Activated CD8-positive, alpha-beta memory T cell treated with anti-CD3 and anti-CD28 coated beads for 36 hours (primary cell): ENCODE data around the gene GTF2F2. TPM values are rescaled to one million over a fixed set of nuclear protein-coding genes. Genes with fewer than 3 reads are reported as not detected.

Experiments
- CTCF ChIA-PET: fragments of 350-600 bp; sonication (Branson Sonifier 250); formaldehyde crosslinking; loops from one replicate; lab custom pipeline; 2021; ENCODE audit warnings: antibody characterized with exemption; lab: Charles Lee
- POLR2A ChIA-PET: fragments of 350-600 bp; sonication (Branson Sonifier 250); formaldehyde crosslinking; loops from one replicate; lab custom pipeline; 2021; ENCODE audit warnings: antibody characterized with exemption; lab: Charles Lee
- total RNA-seq, 2 experiments: library from RNA; stranded (reverse); gene quantifications; one replicate each; pipeline ENCODE4 v1.2.3, GENCODE V29; 2021

GTF2F2 gene
- total RNA-seq, 2 experiments from 2014 or later = 29.2 to 29.4 TPM

DNA sequence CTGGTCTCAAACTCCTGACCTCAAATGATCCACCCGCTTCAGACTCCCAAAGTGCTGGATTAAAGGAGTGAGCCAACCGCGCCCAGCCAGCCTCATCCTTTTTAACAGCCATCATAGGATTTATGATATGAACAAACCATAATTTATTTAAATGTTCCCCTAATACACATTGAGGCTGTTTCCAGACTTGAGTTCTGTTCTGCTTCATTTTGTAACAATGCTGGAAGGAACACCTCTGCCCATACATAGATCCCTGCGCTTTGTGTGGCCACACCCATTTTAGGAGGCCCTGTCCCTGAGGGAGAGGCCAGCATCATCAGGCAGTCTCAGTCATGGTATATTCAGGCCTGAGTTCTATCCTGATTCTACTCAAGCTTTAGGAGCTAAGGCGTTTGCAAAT, 184.8 kb downstream of the GTF2F2 start:
- POLR2A ChIA-PET = no interaction called here
- CTCF ChIA-PET = no interaction called here

DNA sequence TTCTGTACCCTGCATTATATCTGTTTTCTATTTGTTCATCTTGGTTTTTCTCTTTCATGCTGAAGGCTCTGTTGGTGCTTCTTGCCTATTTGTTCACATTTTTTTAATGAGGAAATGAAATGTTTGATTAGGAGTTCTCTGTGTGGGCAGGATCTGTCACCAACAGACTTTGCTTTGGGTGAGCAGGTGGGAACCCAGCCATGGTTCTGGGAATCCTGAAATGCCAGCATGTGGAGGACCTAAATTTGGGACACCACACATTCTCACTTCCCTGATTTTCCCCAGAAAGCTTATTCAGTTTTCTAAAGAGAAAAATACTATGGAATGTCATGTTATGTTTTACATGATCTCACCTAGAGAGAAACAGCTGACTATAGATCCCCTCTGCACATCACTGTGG, 186.7 kb downstream of the GTF2F2 start:
- ChIA-PET POLR2A (no interaction called here), CTCF (interaction anchor here (1.5 kb wide), 1 partner anchor 260 kb away, joined by 8 read pairs; no protein-coding TSS in a partner anchor)

DNA sequence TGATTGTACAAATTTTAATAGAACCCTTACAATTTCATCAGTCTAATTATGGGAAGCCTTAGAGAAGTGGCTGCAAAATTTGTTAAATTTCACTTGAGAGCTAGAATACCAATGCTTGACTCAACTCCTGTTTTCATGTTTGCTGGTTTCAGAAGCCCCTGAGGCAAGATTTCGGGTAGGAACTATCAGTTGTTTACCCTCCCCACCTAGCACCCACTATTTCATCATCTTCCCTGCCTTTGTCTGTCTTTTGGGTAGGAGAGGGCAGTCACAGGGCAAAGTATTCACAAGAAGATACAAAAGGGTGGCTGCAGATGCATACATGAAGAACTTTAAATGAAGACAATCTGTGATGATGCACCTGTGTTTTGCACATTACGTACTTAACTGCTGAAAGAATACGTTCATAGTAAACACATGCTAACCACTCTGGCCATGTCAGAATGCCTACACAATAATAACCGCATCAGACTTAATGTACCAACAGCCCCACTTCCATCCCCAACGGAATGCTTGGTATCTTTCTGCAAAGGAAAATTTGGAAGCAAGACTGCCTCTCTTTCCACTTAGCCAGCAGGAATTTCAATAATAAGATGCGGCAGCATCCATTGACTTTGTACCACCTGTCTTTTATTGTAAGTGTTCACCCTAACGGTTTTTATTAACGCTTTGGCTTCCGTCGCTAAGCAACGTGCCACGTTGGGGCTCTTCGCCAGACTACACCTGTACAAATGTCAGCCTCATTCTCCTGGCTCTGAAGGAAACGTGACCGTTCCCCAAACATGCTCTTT, 190.2 kb downstream of the GTF2F2 start:
- ChIA-PET POLR2A (no interaction called here), CTCF (interaction anchor here (0.9 to 2.8 kb wide), 5 partner anchors 19 to 274 kb away, joined by 3 to 15 read pairs (median 4); no protein-coding TSS in a partner anchor)

DNA sequence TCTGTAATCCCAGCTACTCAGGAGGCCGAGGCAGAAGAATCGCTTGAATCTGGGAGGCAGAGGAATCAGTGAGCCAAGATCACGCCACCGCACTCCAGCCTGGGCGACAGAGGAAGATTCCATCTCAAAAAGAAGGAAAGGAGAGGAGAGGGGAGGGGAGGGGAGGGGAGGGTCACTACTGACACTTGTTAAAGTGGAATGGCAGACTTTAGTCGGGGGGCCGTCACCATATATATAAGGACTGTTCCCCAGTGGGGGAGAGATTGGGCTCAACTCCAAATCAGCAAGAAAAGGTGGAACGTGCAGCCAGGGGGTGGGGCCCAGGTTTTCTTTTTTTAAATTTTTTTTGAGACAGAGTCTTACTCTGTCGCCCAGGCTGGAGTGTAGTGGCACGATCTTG, 194.5 kb downstream of the GTF2F2 start:
- CTCF ChIA-PET = no interaction called here
- POLR2A ChIA-PET = no interaction called here

DNA sequence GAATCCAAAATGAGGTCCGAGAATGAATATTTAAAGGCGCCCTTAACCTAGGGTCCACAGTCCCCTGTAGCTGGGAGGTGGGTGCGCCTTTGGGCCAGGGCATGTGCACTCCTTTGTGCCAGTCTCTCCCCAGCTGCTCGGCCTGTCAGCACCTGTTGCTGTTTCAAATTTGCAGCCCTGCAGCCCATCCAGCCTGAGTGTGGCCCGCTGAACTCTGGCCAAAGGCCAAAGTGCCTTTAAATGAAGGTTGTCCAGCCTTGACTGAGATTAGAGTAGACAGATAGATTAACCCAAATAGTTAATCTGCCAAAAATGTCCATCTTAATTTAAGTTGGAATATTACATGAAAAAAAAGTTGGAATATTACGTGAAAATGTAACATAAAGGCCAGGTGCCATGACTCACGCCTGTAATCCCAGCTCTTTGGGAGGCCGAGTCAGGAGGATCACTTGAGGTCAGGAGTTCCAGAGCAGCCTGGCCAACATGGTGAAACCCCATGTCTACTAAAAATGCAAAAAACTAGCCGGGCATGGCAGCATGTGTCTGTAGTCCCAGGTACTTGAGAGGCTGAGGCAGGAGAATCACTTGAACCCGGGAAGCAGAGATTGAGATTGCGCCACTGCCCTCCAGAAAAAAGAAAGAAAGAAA, 195.3 kb downstream of the GTF2F2 start:
- CTCF ChIA-PET = no interaction called here

DNA sequence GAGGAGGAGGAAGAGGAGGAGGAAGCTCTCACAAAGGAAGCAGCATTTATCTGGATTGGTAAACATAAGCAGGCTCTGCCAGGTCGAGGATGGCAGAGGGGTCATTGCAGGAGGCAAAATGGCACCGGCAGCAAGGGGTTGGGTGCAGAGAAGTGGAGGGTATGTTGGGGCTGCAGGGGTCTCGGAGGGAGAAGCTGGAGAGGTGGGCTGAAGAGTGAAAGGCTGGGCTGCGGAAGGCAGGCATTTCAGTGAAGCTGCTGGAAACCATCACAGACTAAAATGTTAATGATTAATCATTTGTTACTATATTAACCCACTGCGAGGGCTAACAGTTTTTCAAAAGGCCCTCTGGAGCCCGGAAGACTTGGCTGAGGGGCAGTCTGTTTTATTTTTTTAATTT, 196.0 kb downstream of the GTF2F2 start:
- ChIA-PET POLR2A (no interaction called here), CTCF (no interaction called here)

More for the DNA sequence above, 195.3 kb downstream of the GTF2F2 start:
- POLR2A ChIA-PET = no interaction called here

DNA sequence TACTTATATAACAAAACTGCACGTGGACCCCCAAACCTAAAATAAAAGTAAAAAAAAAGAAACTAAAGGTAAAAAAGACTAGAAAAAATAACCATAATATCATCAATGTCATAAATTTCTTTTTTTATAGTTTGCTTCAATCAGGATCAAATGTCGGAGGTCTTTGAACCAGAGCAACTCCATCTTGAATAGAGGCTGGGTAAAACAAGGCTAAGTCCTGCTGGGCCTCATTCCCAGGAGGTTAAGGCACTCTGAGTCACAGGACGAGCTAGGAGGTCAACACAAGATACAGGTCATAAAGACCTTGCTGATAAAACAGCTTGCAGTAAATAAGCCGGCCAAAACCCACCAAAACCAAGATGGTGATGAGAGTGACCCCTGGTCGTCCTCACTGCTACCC, 196.7 kb downstream of the GTF2F2 start:
- ChIA-PET CTCF (no interaction called here), POLR2A (no interaction called here)

DNA sequence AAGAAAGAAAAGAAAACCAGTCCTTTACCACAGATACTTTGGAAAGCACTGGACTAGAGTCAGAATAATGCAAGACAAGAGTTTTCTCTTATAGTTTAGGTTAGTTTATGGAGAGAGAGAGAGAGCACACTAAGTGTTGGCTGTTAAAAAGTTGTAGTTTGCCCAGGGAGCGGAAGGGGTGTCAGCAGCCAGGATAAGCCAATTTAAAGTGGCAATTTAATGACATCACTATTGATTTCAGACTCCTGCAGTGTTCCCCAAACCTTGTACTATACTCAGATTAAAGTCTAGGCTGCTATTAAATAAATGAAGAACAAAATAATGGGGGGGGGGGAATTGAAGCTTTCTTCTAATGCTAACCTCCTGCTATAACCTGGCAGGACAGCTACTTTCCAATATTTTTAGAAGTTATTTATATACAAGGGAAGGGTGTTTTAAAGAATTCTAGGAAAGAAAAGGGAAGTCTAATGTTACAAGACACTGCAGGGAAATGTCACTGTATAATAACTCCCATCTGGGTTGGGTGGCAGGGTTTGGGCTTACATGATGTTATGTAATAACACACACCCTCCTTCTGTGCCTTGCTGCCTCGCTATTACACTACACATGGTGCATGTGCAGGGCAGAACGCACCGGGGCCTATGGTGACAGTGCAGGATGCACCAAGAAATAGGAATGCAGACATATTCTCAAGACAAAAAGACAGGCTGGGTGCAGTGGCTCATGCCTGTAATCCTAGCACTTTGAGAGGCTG, 200.7 kb downstream of the GTF2F2 start:
- ChIA-PET POLR2A (interaction anchor here (1.1 to 1.8 kb wide), 2 partner anchors 10 to 20 kb away, joined by 3 to 6 read pairs; partner anchors contain the start of gene TPT1), CTCF (no interaction called here)

DNA sequence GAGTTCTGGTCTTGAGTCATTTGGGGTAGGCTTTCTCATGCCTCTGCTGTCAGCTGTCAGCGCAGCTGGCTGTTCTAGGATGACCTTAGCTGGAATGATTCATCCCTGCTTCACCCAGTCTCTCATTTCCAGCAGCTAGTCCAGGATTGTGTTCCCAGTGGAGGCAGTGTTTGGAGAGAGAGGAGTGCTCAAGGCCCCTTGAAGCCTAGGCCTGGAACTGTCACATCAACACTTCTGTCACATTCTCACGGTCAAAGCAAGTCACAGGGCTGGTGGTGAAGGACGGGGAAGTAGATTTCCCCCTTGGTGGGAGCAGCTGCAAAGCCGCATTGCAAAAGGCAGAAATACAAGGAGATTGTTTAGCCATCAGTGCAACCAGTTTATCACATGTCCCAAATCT, 205.5 kb downstream of the GTF2F2 start:
- ChIA-PET POLR2A (interaction anchor here (1.4 kb wide), 1 partner anchor 15 kb away, joined by 3 read pairs; the partner anchor contains the start of gene TPT1), CTCF (no interaction called here)

DNA sequence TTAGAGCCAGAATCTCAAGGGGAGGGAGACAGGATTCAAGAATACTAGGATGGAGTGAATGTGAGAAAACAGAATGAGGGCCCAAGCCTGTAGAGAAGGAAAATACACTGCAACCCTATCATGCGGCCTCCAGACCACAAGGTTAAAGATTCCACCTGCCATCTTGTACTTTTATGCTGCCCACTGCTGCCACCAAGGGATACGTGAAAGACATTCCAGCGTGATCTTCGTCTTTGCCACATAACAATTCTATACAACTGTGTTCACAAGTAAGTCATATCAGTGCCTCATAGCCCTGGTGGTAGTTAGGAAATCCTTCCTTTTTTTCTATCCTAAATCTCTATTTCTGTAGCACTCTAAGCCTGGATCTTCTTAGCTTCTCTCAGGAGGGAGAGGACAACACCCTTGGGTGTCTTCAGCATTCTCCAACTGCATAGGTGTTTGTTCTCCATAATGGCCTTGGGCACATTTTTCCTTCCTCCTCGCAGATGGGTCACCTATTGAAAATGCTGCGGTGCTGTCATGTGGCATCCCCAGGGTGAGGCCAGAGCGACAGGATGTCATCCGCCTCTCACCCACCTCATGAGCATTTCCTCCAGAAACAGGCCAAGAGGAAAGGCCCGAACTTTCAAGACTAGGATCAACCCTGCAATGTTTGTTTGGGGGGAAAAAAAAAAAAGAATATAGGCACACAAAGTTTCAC, 207.1 kb downstream of the GTF2F2 start:
- POLR2A ChIA-PET = no interaction called here
- CTCF ChIA-PET = no interaction called here

DNA sequence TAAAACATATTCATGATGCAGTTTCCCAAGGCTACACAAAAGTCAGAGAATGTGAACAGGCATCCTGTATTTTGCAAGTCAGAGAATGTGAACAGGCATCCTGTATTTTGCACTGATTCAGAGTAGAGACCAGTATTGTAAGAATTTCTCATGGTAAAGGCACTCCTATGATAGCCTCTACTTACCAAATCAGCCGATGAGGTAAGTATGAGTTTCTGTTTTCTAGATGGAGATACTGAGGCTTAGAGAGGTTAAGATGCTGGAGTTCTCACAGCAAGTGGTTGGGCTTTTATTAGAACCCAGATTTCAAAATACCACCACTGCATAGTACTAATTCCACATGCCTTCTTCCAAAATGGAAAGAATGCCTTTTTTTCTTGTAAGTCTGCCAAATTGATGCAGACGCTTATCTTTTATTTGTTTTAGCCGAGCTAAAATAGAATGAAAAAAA, 208.4 kb downstream of the GTF2F2 start:
- POLR2A ChIA-PET = interaction anchor here (0.9 kb wide), 1 partner anchor 22 kb away, joined by 3 read pairs; no protein-coding TSS in a partner anchor
- CTCF ChIA-PET = no interaction called here

DNA sequence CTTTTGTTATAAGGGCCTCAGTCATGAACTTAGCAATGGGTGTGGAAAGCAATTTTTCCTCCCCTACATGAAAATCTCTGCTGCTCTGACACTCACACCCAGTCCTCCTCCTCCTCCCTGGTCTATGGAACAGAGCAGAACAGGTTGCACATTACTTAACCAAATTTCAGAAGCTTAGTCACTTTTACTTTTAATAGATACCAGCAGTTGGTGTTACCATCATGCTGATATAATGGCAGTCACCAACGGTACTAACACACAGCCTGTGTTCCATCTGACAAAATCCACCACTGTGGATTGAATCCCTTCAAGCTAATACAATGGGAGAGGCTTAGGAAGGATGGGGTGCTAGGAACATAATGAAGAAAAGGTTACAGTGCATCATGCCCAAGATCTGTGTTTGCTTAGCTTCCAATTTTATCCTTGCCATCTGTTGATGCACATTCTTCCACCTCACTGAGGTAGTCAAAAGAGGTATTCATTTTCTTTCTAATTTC, 210.9 kb downstream of the GTF2F2 start:
- ChIA-PET CTCF (interaction anchor here (1.5 to 2.1 kb wide), 2 partner anchors 10 to 284 kb away, joined by 5 to 6 read pairs; partner anchors contain the start of gene TPT1), POLR2A (interaction anchor here (0.6 to 1.3 kb wide), 3 partner anchors 10 to 19 kb away, joined by 3 read pairs; no protein-coding TSS in a partner anchor)

DNA sequence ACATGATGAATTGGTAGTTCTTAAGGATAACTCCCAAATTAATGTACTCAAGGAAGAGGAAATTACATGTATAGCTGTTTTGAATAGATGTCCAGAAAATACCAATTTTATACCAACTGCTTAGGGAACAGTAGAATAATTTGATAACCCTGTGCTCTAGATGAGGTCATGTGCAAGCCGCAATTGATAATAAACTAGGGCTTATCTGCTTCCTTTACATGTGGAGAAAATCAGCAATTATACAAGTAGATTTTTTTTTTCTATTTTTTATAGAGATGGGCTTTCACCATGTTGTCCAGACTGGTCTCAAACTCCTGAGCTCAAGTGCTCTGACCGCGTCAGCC, 211.4 kb downstream of the GTF2F2 start:
- ChIA-PET POLR2A (interaction anchor here (0.6 to 1.3 kb wide), 5 partner anchors 11 to 413 kb away, joined by 3 to 7 read pairs (median 3); no protein-coding TSS in a partner anchor), CTCF (interaction anchor here (1.5 to 2.1 kb wide), 2 partner anchors 10 to 285 kb away, joined by 5 to 6 read pairs; partner anchors contain the start of gene TPT1)

DNA sequence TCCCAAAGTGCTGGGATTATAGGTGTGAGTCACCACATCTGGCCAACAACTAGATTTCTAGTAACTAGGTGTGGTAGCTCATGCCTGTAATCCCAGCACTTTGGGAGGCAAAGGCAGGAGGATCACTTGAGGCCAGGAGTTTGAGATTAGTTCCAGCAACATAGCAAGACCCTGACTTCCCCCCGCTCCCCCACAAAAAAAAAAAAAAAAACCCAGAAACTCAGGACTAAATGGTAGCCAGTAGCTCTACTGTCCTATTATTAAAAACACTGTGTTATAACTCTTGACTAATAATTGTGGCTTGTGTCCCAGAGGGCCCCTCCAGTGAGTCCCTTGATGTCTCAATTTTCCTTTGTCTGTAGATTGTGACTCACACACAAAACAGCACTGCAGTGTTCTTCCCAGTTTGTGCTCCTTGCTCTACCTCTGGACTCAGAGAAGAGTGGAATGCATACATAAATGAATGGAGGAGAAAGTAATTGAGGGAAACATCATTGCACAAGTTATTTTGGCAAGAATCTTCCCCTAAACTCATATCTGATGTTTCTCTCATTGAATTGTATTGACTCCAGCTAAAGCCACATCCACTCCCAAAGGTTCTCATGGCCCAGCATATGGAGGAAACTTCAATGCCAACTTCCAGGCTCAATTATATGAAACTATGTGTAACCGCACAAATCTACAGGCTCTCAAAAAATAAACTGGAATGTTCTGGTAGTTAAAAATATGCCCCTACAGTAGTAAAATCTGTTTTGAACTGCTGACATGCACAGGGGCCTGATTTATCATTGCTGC, 211.9 kb downstream of the GTF2F2 start:
- ChIA-PET POLR2A (interaction anchor here (0.6 to 1.3 kb wide), 4 partner anchors 9 to 414 kb away, joined by 3 to 7 read pairs (median 3); no protein-coding TSS in a partner anchor), CTCF (interaction anchor here (1.5 to 2.1 kb wide), 2 partner anchors 9 to 285 kb away, joined by 5 to 6 read pairs; partner anchors contain the start of gene TPT1)

DNA sequence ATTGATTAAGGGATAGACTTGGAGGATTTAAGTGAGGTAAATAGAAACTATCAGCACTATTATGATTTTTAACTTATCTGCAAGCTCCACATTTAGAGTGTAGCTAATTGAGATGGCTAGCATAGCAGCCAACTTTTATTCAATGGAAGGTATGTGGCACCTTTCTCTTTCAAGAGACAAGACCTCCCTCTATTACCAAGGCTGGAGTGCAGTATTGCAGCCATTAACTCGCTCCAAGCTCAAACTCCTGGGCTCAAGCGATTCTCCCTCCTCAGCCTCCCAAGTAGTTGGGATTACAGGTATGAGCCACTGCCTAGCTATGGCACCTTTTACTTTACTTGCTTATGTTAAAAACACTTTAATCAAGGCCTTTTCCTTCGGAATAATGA, 212.5 kb downstream of the GTF2F2 start:
- ChIA-PET POLR2A (interaction anchor here (0.9 kb wide), 1 partner anchor 9 kb away, joined by 3 read pairs; no protein-coding TSS in a partner anchor), CTCF (interaction anchor here (2.1 kb wide), 1 partner anchor 8 kb away, joined by 6 read pairs; the partner anchor contains the start of gene TPT1)

DNA sequence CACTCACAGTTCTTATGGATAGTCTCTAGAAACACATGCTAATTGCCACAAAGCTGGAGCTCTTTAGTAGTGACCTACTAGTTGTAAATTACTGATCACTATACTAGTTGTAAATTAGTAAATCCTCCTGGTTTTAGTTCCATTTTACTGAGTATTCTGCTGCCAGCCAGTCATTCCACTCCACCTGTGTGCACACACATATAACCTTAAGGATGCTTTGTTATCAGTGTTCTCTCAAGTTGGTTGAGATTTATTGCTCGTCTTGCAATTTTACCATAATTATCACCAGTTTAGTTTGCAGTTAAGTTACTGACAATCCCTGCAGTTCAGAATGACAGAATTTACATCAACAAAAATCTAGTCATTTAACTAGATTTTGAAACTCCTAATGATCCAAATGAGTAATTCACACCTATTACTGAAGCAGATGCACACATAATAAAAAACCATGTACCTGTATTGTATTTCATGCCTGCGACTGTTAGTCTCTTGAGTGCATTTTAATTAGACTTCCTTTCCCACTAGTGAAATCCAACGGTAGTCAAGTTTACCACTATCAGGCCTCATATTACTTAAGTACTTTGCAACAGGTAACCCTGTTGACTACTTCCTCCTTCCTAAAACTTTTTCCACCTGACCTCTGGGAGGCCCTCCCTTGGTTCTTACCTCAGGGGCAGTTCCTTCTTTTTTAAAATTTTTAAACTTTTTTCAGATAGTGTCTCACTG, 213.1 kb downstream of the GTF2F2 start:
- ChIA-PET POLR2A (interaction anchor here (0.5 to 0.9 kb wide), 2 partner anchors 8 to 85 kb away, joined by 3 read pairs; partner anchors contain the start of gene SLC25A30), CTCF (interaction anchor here (2.1 kb wide), 1 partner anchor 8 kb away, joined by 6 read pairs; the partner anchor contains the start of gene TPT1)
